Measurements from ENCODE around the gene TRPM1.
A peak's percentile ranks its signal among the peaks of the same experiment; 100 is the strongest.

TRPM1 gene

GRCh38 chr15:31086344-31086743 is 15.2 kb downstream of the TRPM1 start:
- H3K27ac ChIP-seq = no peak overlapping the region
- no peak overlapping the region for H3K4me3 ChIP-seq

GRCh38 chr15:31085359-31085758 is 16.2 kb downstream of the TRPM1 start:
- H3K4me3 ChIP-seq = no peak overlapping the region
- H3K27ac ChIP-seq = no peak overlapping the region

- H3K4me3 ChIP-seq = no peak overlapping the region
- H3K27ac ChIP-seq = no peak overlapping the region
These were observed 17.3 kb downstream of the TRPM1 start for GRCh38 chr15:31084176-31084575.

GRCh38 chr15:31083370-31083780 is 18.1 kb downstream of the TRPM1 start:
- H3K27ac ChIP-seq = peak overlapping the region in 2 of 21 experiments; percentile 44 to 57

GRCh38 chr15:31082771-31083369 is 18.7 kb downstream of the TRPM1 start:
- Histone ChIP-seq H3K4me3 (no peak overlapping the region), H3K27ac (peak overlapping the region in 3 of 21 experiments; percentile 3 to 50 (median 44))

More at GRCh38 chr15:31083370-31083780, 18.1 kb downstream of the TRPM1 start:
- no peak overlapping the region for H3K4me3 ChIP-seq

GRCh38 chr15:31081588-31082250 is 19.8 kb downstream of the TRPM1 start:
- no peak overlapping the region for H3K4me3 ChIP-seq
- peak overlapping the region in 10 of 21 experiments; percentile 14 to 78 (median 58) for H3K27ac ChIP-seq

- peak overlapping the region in 16 of 21 experiments; percentile 14 to 78 (median 57) for H3K27ac ChIP-seq
These were observed 20.5 kb downstream of the TRPM1 start for GRCh38 chr15:31081056-31081455.

GRCh38 chr15:31080591-31081014 is 20.9 kb downstream of the TRPM1 start:
- Histone ChIP-seq H3K4me3 (peak overlapping the region in 4 of 7 experiments; percentile 15 to 32 (median 21)), H3K27ac (peak overlapping the region in 16 of 21 experiments; percentile 14 to 78 (median 57))

More at GRCh38 chr15:31081056-31081455, 20.5 kb downstream of the TRPM1 start:
- H3K4me3 ChIP-seq = peak overlapping the region in 4 of 7 experiments; percentile 15 to 32 (median 21)

GRCh38 chr15:31079519-31079918 is 22.0 kb downstream of the TRPM1 start:
- H3K27ac ChIP-seq = peak overlapping the region in 2 of 21 experiments; percentile 19 to 73
- H3K4me3 ChIP-seq = no peak overlapping the region

GRCh38 chr15:31078471-31078870 is 23.1 kb downstream of the TRPM1 start:
- peak overlapping the region in 1 of 21 experiments; percentile 41 for H3K27ac ChIP-seq
- H3K4me3 ChIP-seq = no peak overlapping the region

GRCh38 chr15:31077941-31078340 is 23.6 kb downstream of the TRPM1 start:
- peak overlapping the region in 1 of 21 experiments; percentile 41 for H3K27ac ChIP-seq
- no peak overlapping the region for H3K4me3 ChIP-seq

GRCh38 chr15:31077181-31077580 is 24.3 kb downstream of the TRPM1 start:
- no peak overlapping the region for H3K4me3 ChIP-seq
- peak overlapping the region in 1 of 21 experiments; percentile 41 for H3K27ac ChIP-seq

- H3K27ac ChIP-seq = no peak overlapping the region
- no peak overlapping the region for H3K4me3 ChIP-seq
These were observed 27.2 kb downstream of the TRPM1 start for GRCh38 chr15:31074321-31074720.

- H3K4me3 ChIP-seq = no peak overlapping the region
These were observed 30.7 kb downstream of the TRPM1 start for GRCh38 chr15:31070867-31071266.

GRCh38 chr15:31069360-31070000 is 32.0 kb downstream of the TRPM1 start:
- Histone ChIP-seq H3K4me3 (no peak overlapping the region), H3K27ac (no peak overlapping the region)

More at GRCh38 chr15:31070867-31071266, 30.7 kb downstream of the TRPM1 start:
- no peak overlapping the region for H3K27ac ChIP-seq

GRCh38 chr15:31067890-31068603 is 33.5 kb downstream of the TRPM1 start:
- Histone ChIP-seq H3K27ac (no peak overlapping the region), H3K4me3 (no peak overlapping the region)

- H3K27ac ChIP-seq = no peak overlapping the region
These were observed 35.7 kb downstream of the TRPM1 start for GRCh38 chr15:31065824-31066223.

GRCh38 chr15:31062911-31063310 is 38.6 kb downstream of the TRPM1 start:
- Histone ChIP-seq H3K4me3 (no peak overlapping the region), H3K27ac (peak overlapping the region in 7 of 21 experiments; percentile 27 to 75 (median 39))

More at GRCh38 chr15:31065824-31066223, 35.7 kb downstream of the TRPM1 start:
- no peak overlapping the region for H3K4me3 ChIP-seq

GRCh38 chr15:31062310-31062847 is 39.1 kb downstream of the TRPM1 start:
- Histone ChIP-seq H3K27ac (peak overlapping the region in 7 of 21 experiments; percentile 27 to 75 (median 39)), H3K4me3 (no peak overlapping the region)
